ENCODE data around the gene SAMD4B. TPM values are rescaled to one million over a fixed set of nuclear protein-coding genes. Genes with fewer than 3 reads are reported as not detected.

SAMD4B gene
- total and polyA plus RNA-seq, 8 donors, result 49.9 to 136 (median 66.2) TPM

DNA sequence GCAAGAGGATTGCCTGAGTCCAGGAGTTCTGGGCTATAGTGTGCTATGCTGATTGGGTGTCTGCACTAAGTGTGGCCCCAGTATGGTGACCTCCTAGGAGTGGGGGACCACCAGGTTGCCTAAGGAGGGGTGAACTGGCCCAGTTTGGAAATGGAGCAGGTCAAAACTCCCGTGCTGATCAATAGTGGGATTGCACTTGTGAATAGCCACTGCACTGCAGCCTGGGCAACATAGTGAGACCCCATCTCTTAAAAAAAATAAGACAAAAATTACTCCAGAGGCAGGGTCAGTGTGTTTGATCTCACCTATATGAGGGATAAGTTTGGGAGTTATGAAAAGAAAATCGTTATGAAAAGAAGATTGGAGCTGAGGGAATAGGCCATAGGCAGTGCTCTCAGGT lies 27.0 kb downstream of the SAMD4B start:
- Histone ChIP-seq H3K27me3 (no peaks in the 10 kb centered on the region), H3K4me3 (no peak overlapping the region), H3K27ac (no peak overlapping the region), H3K36me3 (peaks cover 19 to 96% (median 85%) of the 10 kb centered on the region in 4 donors), H3K9me3 (no peaks in the 10 kb centered on the region), H3K4me1 (peaks cover 8 to 27% (median 21%) of the 10 kb centered on the region in 4 donors)
- TF ChIP-seq CTCF (IDR thresholded peaks at IDR 0.05), result no peak
- no peak for TF ChIP-seq POLR2AphosphoS5 (IDR thresholded peaks at IDR 0.05)
- TF ChIP-seq EP300 (IDR thresholded peaks at IDR 0.05), result no peak
- TF ChIP-seq POLR2A (IDR thresholded peaks at IDR 0.05), result no peak
- intact Hi-C loops (cut with DNase I; ENCODE audit: low total_unique reads), result no loop called here
- 77 to 89% (median 83%) methylated on average over 2 of the region's 2 CpGs for WGBS, 5 donors
- no peak for DNase-seq

GRCh38 chr19:39370735-39371134 lies 28.5 kb downstream of the SAMD4B start:
- Histone ChIP-seq H3K4me3 (no peak overlapping the region), H3K4me1 (peaks cover 7 to 27% (median 21%) of the 10 kb centered on the region in 4 donors), H3K27ac (peak overlapping the region in 1 of 5 donors; percentile 90), H3K27me3 (no peaks in the 10 kb centered on the region), H3K9me3 (no peaks in the 10 kb centered on the region), H3K36me3 (peaks cover 24 to 98% (median 86%) of the 10 kb centered on the region in 4 donors)
- intact Hi-C loops (cut with DNase I; ENCODE audit: low total_unique reads), result no loop called here
- no peak for TF ChIP-seq POLR2AphosphoS5 (IDR thresholded peaks at IDR 0.05)
- TF ChIP-seq POLR2A (IDR thresholded peaks at IDR 0.05), result no peak
- TF ChIP-seq EP300 (IDR thresholded peaks at IDR 0.05), result no peak
- TF ChIP-seq CTCF (IDR thresholded peaks at IDR 0.05), result no peak
- WGBS, 5 donors, result 91 to 95% (median 93%) methylated on average over 5 of the region's 5 CpGs
- DNase-seq, result no peak

DNA sequence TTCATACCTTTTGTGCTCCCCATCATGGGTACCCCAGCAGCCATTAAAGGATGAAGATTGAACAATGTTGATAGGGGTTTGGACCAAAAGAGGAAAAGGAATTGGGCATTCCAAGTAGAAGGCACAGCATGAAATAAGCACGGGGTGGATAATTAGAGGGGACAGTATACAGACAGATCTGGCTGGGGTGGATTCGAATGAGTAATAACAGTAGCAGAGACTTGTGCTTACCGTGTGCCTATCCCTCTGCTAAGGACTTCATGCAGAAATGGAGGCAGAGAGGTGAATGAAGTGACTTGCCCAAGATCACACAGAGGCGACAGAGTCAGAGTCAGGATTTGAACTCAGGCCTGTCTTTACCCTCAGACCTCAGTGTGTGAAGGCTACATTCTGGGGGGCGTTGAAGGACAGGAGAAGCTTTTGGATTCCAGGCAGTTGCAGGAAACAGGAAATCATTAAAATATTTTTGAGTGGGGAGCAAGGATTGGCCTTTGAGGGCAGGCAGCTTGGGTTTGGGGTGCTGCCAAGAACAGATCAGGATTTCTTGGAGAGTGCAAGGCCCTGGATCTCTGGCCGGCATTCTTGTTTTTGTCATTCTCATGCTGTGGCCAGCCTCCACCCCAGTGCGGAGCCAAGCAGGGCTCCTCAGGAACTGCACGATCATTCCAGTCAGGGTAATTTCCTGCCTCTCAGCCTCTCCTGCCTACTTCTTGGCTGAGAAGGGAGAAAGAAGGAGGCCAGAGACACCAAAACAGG lies 30.0 kb downstream of the SAMD4B start:
- Histone ChIP-seq H3K27ac (peak overlapping the region; percentile 67 to 91 (median 90)), H3K9me3 (no peaks in the 10 kb centered on the region), H3K36me3 (peaks cover 36 to 98% (median 86%) of the 10 kb centered on the region in 4 donors), H3K4me1 (peaks cover 7 to 27% (median 21%) of the 10 kb centered on the region in 4 donors), H3K4me3 (no peak overlapping the region), H3K27me3 (no peaks in the 10 kb centered on the region)
- intact Hi-C loops (cut with DNase I; ENCODE audit: low total_unique reads), result no loop called here
- peak in 2 of 3 donors; percentile 35 to 38 for TF ChIP-seq POLR2AphosphoS5 (IDR thresholded peaks at IDR 0.05)
- TF ChIP-seq POLR2A (IDR thresholded peaks at IDR 0.05), result no peak
- no peak for TF ChIP-seq CTCF (IDR thresholded peaks at IDR 0.05)
- TF ChIP-seq EP300 (IDR thresholded peaks at IDR 0.05), result no peak
- 41 to 74% (median 65%) methylated on average over 8 of the region's 8 CpGs for WGBS, 5 donors
- peak; percentile 52 to 90 for DNase-seq

- TF ChIP-seq POLR2AphosphoS5 (IDR thresholded peaks at IDR 0.05), result no peak
- no peak for TF ChIP-seq EP300 (IDR thresholded peaks at IDR 0.05)
- TF ChIP-seq CTCF (IDR thresholded peaks at IDR 0.05), result no peak
- no peak for TF ChIP-seq POLR2A (IDR thresholded peaks at IDR 0.05)
- DNase-seq, result no peak
- H3K36me3 ChIP-seq, result peaks cover 43 to 98% (median 87%) of the 10 kb centered on the region in 4 donors
These were observed 30.7 kb downstream of the SAMD4B start for GRCh38 chr19:39372941-39373340.

More at GRCh38 chr19:39372941-39373340, 30.7 kb downstream of the SAMD4B start:
- H3K27me3 ChIP-seq, result no peaks in the 10 kb centered on the region
- H3K4me1 ChIP-seq, result peaks cover 7 to 27% (median 21%) of the 10 kb centered on the region in 4 donors
- intact Hi-C loops (cut with DNase I; ENCODE audit: low total_unique reads), result no loop called here
- no peak overlapping the region for H3K4me3 ChIP-seq
- WGBS, 5 donors, result 53 to 77% (median 65%) methylated on average over 2 of the region's 2 CpGs
- no peaks in the 10 kb centered on the region for H3K9me3 ChIP-seq
- H3K27ac ChIP-seq, result peak overlapping the region; percentile 67 to 91 (median 90)

All from stomach (tissue), 9 donors.